ENCODE measurements around the gene FRMD4B.

GRCh38 chr3:69165744-69166143, 220.1 kb downstream of the FRMD4B start:
- TF ChIP-seq GATA2 (IDR thresholded peaks at IDR 0.05; ENCODE audit: low read depth, low read length) (no peak), GATA3 (IDR thresholded peaks at IDR 0.05; ENCODE audit: low read depth, low read length) (no peak)
